Activated CD4-positive, alpha-beta T cell treated with anti-CD3 and anti-CD28 coated beads, Interleukin-2, amount 50 U/mL, for 4 hours (primary cell): ENCODE data around the gene PHF19.

Experiments used
- DNase-seq, 2 experiments: peaks; one replicate each; pipeline ENCODE4 v3.0.0-alpha.2; 2020

The PHF19 gene

GRCh38 chr9:120872791-120873502 is 4.0 kb downstream of the PHF19 start:
- DNase-seq, result no peak

GRCh38 chr9:120870206-120870605 is 6.8 kb downstream of the PHF19 start:
- no peak for DNase-seq

- DNase-seq, result no peak
These were observed 7.3 kb downstream of the PHF19 start for GRCh38 chr9:120869726-120870125.

- DNase-seq, result no peak
These were observed 7.7 kb downstream of the PHF19 start for GRCh38 chr9:120869360-120869687.

- peak; percentile 96 to 97 for DNase-seq
These were observed 8.2 kb downstream of the PHF19 start for GRCh38 chr9:120868676-120869359.

GRCh38 chr9:120868339-120868675 is 8.7 kb downstream of the PHF19 start:
- no peak for DNase-seq

- DNase-seq, result no peak
These were observed 9.2 kb downstream of the PHF19 start for GRCh38 chr9:120867676-120868338.

- DNase-seq, result no peak
These were observed 10.3 kb downstream of the PHF19 start for GRCh38 chr9:120866651-120867050.

GRCh38 chr9:120865809-120866208 is 11.2 kb downstream of the PHF19 start:
- DNase-seq, result no peak

GRCh38 chr9:120865176-120865575 is 11.8 kb downstream of the PHF19 start:
- no peak for DNase-seq

GRCh38 chr9:120864719-120865118 is 12.3 kb downstream of the PHF19 start:
- no peak for DNase-seq

- DNase-seq, result no peak
These were observed 13.2 kb downstream of the PHF19 start for GRCh38 chr9:120863833-120864232.

- DNase-seq, result no peak
These were observed 14.5 kb downstream of the PHF19 start for GRCh38 chr9:120862452-120862851.

- DNase-seq, result no peak
These were observed 15.1 kb downstream of the PHF19 start for GRCh38 chr9:120861935-120862334.

- no peak for DNase-seq
These were observed 16.9 kb downstream of the PHF19 start for GRCh38 chr9:120860083-120860482.

GRCh38 chr9:120859361-120859760 is 17.6 kb downstream of the PHF19 start:
- no peak for DNase-seq

GRCh38 chr9:120857902-120858301 is 19.1 kb downstream of the PHF19 start:
- no peak for DNase-seq

- DNase-seq, result no peak
These were observed 19.5 kb downstream of the PHF19 start for GRCh38 chr9:120857481-120857880.

GRCh38 chr9:120856700-120857099 is 20.3 kb downstream of the PHF19 start:
- DNase-seq, result no peak

- no peak for DNase-seq
These were observed 20.9 kb downstream of the PHF19 start for GRCh38 chr9:120855827-120856670.

- no peak for DNase-seq
These were observed 22.2 kb downstream of the PHF19 start for GRCh38 chr9:120854596-120855327.

GRCh38 chr9:120853198-120853597 is 23.8 kb downstream of the PHF19 start:
- DNase-seq, result no peak
